Measurements from ENCODE around the gene RNF182. TPM values are rescaled to one million over a fixed set of nuclear protein-coding genes. Genes with fewer than 3 reads are reported as not detected.

RNF182 gene
- total RNA-seq, 1 experiment from 2014 or later = 3.7 TPM

DNA sequence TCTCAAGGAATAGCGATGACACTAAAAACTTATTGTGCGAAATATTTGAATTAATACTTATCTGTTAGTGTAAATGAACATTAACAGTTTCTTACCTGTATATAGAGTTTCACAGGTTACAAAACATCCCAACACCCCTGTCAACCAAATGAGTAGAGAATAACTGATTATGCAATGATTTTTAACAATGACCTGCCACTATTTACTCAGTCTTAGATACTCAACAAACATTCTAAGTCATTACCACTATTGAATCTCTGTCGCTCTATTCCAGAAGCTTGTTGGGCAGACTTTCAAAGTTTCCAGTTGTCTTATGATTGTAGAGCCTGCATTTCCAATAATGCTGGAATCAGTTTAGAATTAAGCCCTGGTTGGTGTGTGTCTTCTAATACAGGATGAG, 85.5 kb downstream of the RNF182 start:
- Histone ChIP-seq H3K9me3 (ENCODE audit: control insufficient read depth, low read depth, low read length) (no peaks in the 10 kb centered on the region), H2BK120ac (ENCODE audit: low read depth, low read length, poor library complexity, severe bottlenecking) (no peak overlapping the region), H3K79me1 (ENCODE audit: insufficient read depth, low read depth, low read length, poor library complexity, severe bottlenecking) (no peaks in the 10 kb centered on the region), H3K79me2 (ENCODE audit: insufficient read depth, low read length) (no peaks in the 10 kb centered on the region), H3K14ac (ENCODE audit: insufficient read depth, low read length) (no peak overlapping the region), H3T11ph (ENCODE audit: low read length) (no peak overlapping the region), H3K4me2 (ENCODE audit: insufficient read depth, insufficient read length, low read length) (no peak overlapping the region), H2BK15ac (ENCODE audit: low read depth, low read length) (no peak overlapping the region), H2AK5ac (ENCODE audit: insufficient read length, low read length) (no peak overlapping the region), H3K23ac (ENCODE audit: insufficient read length, low read depth, low read length) (no peak overlapping the region), H3K27me3 (ENCODE audit: insufficient read depth, low read length) (no peaks in the 10 kb centered on the region), H3K18ac (ENCODE audit: insufficient read length, low read depth, low read length) (no peak overlapping the region), H4K8ac (replicated peaks; ENCODE audit: insufficient read length, low read depth, low read length) (no peak overlapping the region), H3K23me2 (ENCODE audit: insufficient read length, low read depth, low read length, poor library complexity, severe bottlenecking) (no peaks in the 10 kb centered on the region), H2BK5ac (ENCODE audit: insufficient read length, low read length) (no peak overlapping the region), H3K9ac (ENCODE audit: extremely low read depth, insufficient read length, low read length) (no peak overlapping the region), H3K56ac (ENCODE audit: insufficient read length, low read depth, low read length) (no peak overlapping the region), H4K91ac (ENCODE audit: insufficient read length, low read depth, low read length) (no peak overlapping the region), H4K20me1 (ENCODE audit: control insufficient read depth, insufficient read depth, insufficient read length) (no peaks in the 10 kb centered on the region), H3K4me1 (ENCODE audit: insufficient read depth, low read length) (0 out of 2 replicates have a peak, but pooled peaks cover 4% of the 10 kb centered on the region), H2BK20ac (ENCODE audit: low read depth, low read length, poor library complexity, severe bottlenecking) (no peak overlapping the region), H3K27ac (ENCODE audit: insufficient read length, low read depth, low read length) (no peak overlapping the region), H2AFZ (ENCODE audit: low read length) (no peak overlapping the region), H3K4ac (ENCODE audit: low read depth, low read length) (no peak overlapping the region), H4K5ac (ENCODE audit: insufficient read length, low read depth, low read length) (no peak overlapping the region), H2BK12ac (ENCODE audit: insufficient read length, low read depth, low read length) (no peak overlapping the region)
- Mint-ChIP-seq H3K36me3 (ENCODE audit: insufficient read depth in 1 of 3, low read depth in 3 of 3) (peaks cover 0 to 13% (median 2%) of the 10 kb centered on the region in 3 experiments; a peak in 2 of 7 replicates), H3K27me3 (ENCODE audit: low read depth) (peaks cover 4% of the 10 kb centered on the region), H3K9me3 (peaks cover 8 to 11% of the 10 kb centered on the region in 2 experiments), H3K4me3 (no peak overlapping the region), H3K4me1 (peaks cover 22 to 31% of the 10 kb centered on the region in 2 experiments), H3K27ac (no peak overlapping the region)
- DNase-seq = no peak
- TF ChIP-seq, protein P1, sequence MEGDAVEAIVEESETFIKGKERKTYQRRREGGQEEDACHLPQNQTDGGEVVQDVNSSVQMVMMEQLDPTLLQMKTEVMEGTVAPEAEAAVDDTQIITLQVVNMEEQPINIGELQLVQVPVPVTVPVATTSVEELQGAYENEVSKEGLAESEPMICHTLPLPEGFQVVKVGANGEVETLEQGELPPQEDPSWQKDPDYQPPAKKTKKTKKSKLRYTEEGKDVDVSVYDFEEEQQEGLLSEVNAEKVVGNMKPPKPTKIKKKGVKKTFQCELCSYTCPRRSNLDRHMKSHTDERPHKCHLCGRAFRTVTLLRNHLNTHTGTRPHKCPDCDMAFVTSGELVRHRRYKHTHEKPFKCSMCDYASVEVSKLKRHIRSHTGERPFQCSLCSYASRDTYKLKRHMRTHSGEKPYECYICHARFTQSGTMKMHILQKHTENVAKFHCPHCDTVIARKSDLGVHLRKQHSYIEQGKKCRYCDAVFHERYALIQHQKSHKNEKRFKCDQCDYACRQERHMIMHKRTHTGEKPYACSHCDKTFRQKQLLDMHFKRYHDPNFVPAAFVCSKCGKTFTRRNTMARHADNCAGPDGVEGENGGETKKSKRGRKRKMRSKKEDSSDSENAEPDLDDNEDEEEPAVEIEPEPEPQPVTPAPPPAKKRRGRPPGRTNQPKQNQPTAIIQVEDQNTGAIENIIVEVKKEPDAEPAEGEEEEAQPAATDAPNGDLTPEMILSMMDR (conservative IDR thresholded peaks at IDR 0.05) = no peak
- no CpG with 5 or more reads among the region's 3 CpGs for WGBS (ENCODE audit: extremely low coverage, insufficient read length, low lambda C conversion rate)
